ENCODE data around the gene COA5.

Gene COA5

DNA sequence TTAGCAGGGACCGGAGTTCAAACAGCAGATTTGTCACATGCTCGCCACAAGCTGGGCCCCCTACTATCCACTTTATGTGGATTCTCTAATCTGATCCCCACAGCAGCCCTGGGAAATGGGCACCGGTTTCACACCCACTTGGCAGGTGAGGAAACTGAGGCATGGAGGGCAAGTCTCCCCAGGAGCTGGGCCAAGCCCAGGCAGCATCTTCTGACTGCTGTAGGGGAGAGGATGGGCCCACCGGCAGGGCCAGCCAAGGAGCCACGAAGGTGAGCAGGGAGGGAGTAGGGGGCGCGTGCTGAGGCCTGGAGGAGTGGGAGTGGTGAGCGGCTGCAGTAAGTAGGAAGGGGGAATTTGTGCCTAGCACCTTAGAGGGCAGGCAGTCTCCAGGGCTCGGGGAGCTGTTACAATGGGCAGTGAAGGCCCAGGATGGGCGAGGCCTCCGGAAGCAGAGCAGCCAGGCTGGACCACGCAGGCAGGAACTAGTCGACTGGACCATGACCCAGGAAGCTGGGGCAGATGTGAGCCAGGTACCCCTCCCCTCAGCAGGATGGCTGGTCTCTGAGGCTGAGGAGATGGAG is 37.1 kb downstream of the COA5 start:
- DNase-seq = no peak

DNA sequence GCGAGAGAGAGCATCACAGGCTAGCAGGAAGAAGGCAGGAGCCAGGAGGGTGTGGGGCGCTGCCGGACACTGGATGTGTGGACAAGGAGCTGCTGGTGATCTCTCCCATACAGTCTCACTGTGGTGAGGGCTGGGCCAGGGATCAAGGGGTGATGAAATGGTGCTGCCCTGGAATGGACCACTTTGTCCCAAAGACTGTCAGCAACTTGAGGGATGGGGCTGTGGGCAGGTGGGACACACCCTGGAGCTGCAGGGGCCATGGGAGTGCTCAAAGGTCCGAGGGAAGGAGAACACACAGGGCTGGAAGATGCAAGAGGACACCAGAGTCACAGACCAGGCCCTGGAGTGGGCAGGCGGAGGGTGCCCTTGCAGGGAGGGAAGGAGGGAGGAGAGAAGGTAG is 38.0 kb downstream of the COA5 start:
- DNase-seq = no peak

- DNase-seq = no peak
Measured at GRCh38 chr2:98569915-98570314, 38.4 kb downstream of the COA5 start.

- no peak for DNase-seq
Measured at GRCh38 chr2:98569197-98569793, 39.0 kb downstream of the COA5 start.

DNA sequence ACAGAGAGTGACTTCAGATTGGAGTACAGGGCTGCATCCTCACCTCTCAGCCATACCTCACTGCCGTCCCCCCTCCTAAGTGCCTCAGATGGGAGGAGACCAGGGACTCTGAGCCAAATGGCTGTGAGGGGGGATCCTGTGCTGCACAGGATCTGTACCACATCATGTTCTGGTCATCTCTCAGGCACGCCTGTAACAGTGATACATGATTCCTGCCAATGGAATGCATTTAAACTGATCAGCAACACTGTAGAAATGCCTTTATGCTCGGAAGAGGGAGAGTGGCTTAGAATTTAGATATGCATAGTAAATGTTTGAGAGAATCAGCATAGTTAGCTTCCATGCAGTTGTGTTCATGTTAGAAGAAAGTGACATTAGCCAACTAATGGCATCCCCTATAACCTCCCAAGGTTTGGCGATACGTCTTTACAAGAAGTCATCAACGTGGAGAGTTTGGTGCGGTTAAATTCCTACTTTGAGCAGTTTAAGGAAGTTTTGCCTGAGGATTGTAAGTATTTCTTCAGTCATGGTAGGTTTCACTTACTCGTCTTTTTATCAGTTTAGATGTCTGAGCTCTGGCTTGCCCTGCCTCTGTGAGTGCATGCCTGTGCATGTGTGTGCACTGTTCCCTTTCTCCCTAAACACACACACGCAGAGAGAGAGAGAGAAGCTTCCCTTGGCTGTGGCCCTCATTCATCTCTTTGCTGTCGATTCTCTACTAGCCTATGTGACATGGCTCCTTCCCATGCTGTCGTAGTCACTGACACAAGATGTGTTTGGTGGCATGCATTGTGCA is 40.0 kb downstream of the COA5 start:
- DNase-seq = peak; percentile 58

GRCh38 chr2:98565941-98566340 is 42.4 kb downstream of the COA5 start:
- DNase-seq = no peak

DNA sequence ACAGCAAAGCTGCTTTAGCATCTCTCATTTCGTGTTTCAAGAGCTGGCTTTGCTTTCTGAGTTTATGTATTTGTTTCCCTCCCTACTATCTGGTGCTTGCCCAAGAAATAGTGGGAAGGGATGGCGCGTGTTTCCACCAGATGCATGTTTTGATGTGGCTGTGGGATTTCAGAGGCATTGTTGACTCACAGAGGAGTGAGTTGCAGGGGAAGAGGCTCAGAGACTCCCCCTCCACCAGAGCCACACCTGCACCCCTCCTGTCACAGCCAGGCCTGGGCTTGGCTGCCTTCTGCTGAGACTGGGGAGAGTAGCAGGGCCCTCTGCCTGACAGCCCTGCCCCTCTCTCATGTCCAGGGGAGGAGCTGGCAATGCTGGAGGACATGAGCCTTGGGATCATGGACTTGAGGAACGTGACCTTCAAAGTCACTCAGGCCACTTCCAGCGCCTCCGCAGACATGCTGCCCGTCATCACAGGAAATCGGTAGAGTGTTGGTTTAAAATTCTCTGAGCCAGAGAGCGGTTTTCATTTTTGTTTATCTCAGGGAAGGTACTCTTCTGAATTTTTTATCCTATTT is 42.9 kb downstream of the COA5 start:
- DNase-seq = no peak

DNA sequence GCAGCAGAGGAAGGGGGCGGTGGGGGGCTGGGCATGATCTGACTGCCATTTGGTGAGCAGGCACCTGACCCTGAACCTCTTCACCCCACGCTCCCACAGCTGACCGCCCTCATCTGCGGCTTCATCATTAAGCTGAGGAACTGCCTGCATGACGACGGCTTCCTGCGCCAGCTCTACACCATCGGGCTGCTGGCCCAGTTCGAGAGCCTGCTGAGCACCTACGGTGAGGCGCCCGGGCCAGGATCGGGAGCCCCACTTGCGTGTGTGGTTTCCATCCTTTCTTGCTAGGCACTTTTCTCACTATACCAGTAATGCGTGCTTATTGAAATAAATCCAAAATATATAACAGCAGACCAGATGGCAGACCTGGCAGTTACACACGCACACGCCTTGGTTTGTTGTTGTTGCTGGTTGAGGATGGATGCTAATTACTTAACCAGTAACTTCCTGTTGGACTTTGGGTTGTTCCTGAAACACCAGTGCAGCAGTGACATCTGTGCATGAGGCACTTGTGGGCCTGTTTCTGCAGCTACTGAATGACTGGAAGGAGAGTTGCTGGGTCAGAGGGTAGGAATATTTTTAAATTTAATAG is 43.7 kb downstream of the COA5 start:
- no peak for DNase-seq

- DNase-seq = no peak
Measured at GRCh38 chr2:98563394-98563793, 44.9 kb downstream of the COA5 start.

- DNase-seq = no peak
Measured at GRCh38 chr2:98561902-98562695, 46.2 kb downstream of the COA5 start.

GRCh38 chr2:98561018-98561417 is 47.3 kb downstream of the COA5 start:
- DNase-seq = no peak

DNA sequence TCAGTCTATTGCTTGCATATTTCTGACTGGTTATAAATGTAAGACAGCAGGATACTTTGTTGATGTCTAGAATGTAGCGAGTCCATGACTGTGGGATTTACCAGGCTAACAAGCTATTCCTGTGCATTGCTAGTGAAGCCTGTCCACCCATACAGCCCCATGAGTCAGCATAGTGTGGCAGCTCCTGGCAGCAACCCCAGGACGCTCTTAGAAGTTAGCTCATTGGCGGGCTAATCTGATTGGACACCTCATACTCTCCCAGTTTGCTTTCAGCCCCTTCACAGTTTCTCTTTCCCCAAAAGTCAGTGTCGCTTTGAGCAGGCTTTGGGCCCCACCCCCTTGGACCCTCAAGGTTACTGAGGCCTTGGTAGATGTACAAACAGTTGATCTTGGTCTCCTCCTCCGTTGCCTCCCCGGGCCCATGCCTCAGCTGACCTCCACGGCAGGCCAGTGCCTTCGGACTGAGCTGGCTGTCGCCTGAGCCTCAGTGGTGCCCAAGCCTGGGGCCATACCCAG is 48.0 kb downstream of the COA5 start:
- DNase-seq = peak; percentile 83

DNA sequence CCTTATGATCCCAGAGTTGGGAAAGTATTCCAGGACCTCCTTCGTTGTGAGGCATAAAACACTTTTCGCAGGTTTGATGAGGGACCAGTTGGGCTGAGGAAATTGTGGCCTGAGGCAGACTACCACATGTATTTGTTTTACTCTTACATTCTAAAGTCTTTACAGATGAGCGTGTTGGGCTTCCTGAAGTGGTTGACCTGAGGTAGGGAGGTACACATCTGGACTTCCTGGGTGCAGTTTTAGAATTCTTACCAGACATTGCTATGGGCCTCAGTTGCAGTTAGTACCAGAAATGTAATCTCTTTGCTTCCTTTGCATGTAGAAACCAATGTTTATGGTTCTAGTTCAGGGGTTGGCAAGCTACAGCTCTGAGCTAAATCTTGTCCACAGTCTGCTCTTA is 48.7 kb downstream of the COA5 start:
- DNase-seq = no peak

- DNase-seq = no peak
Measured at GRCh38 chr2:98558852-98559530, 49.3 kb downstream of the COA5 start.

DNA sequence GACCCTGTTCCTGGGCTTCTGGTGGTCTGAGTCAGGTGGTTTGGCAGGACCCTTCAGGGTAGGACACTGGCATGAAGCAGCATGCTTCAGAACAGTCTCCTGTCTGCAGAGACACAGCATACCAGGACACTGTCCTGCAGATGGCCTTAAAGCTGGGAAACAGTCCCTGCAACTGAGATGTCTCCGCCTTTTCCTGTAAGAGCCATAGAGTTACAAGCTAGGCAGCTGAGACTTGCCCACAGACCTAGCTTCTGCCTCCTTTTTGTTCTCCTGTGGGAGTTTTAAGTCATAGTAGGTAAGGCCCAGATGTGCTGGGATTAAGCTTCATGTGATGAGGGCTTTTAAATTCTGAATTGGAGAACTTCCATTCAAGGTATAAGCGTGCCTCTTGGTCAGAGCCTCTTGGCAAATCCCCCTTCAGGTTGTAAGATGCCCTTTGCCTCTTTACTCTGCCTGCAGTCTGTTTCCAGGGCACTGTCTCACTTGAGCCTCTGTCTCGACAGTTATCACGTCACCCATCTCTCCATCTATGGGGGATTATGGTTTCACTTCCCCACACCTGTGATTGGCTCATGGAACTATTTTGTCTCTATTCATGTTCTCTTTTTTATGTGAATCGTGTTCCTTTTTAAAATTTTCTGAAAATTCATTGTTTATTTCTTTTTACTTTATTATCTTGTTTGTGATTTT is 51.8 kb downstream of the COA5 start:
- DNase-seq = no peak

GRCh38 chr2:98555696-98556095 is 52.6 kb downstream of the COA5 start:
- no peak for DNase-seq

- DNase-seq = no peak
Measured at GRCh38 chr2:98554116-98554861, 54.0 kb downstream of the COA5 start.

- DNase-seq = peak; percentile 63
Measured at GRCh38 chr2:98552499-98553179, 55.7 kb downstream of the COA5 start.

- DNase-seq = no peak
Measured at GRCh38 chr2:98551316-98551715, 57.0 kb downstream of the COA5 start.

DNA sequence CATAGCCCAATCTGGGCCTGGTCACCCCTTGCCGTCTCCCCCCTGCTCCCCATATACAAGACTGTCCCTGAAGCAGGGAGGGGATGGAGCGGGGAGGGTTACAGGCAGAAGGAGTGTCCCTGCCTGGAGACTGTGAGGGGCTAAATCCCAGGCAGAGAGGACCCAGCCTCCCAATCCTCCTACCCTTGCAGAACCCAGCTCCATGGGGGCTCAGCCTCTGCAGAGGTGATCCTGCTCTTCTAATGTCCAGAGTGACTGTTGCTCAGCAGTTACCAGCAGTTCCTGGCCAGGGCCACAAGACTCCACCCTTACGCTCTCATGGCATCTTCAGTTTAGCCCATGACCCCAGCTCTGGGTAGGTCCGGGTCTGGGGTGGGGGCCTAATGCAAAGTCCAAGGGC is 58.1 kb downstream of the COA5 start:
- no peak for DNase-seq
